ENCODE measurements around the gene RNU6-1.

- no peak for TF ChIP-seq IRF2 (CRISPR knock-in tag; IDR thresholded peaks at IDR 0.05; ENCODE audit: borderline replicate concordance, low read depth)
- TF ChIP-seq CTCF (IDR thresholded peaks at IDR 0.05): no peak
- no peak for TF ChIP-seq RELA (CRISPR knock-in tag; IDR thresholded peaks at IDR 0.05; ENCODE audit: borderline replicate concordance)
- no peak for TF ChIP-seq NFE2L1 (CRISPR knock-in tag; IDR thresholded peaks at IDR 0.05)
- TF ChIP-seq ATF3 (CRISPR knock-in tag; conservative IDR thresholded peaks at IDR 0.05): no peak
- no peak for TF ChIP-seq SP1 (CRISPR knock-in tag; conservative IDR thresholded peaks at IDR 0.05)
- no peak for TF ChIP-seq USF1 (CRISPR knock-in tag; IDR thresholded peaks at IDR 0.05)
Measured at GRCh38 chr15:67865331-67865730, 25.5 kb upstream of the RNU6-1 start.
